Fibroblast of villous mesenchyme (primary cell): Measurements from ENCODE around the gene MICAL2. TPM values are rescaled to one million over a fixed set of nuclear protein-coding genes. Genes with fewer than 3 reads are reported as not detected.

Experiments used
- DNase-seq: peaks from one replicate; pipeline ENCODE4 v3.0.0-alpha.2; 2010; ENCODE audit warnings: low read depth
- H3K4me3 ChIP-seq: 2 replicates; pipeline ENCODE4 v1.5.1; 2011; ENCODE audit warnings: low read depth, mild to moderate bottlenecking, low read length
- total RNA-seq: library from RNA; depleted of rRNA; stranded (reverse); fragments of >200 nt; gene quantifications from 2 replicates; pipeline ENCODE4 v1.2.3, GENCODE V29; 2012
- TF ChIP-seq, protein P1 (sequence below): IDR thresholded peaks from 2 replicates; pipeline ENCODE4 v1.5.1; 2012; ENCODE audit warnings: low read depth, mild to moderate bottlenecking, low read length; ENCODE audit not compliant: insufficient read depth

MICAL2 gene
- total RNA-seq, 1 donor, result 164 TPM

DNA sequence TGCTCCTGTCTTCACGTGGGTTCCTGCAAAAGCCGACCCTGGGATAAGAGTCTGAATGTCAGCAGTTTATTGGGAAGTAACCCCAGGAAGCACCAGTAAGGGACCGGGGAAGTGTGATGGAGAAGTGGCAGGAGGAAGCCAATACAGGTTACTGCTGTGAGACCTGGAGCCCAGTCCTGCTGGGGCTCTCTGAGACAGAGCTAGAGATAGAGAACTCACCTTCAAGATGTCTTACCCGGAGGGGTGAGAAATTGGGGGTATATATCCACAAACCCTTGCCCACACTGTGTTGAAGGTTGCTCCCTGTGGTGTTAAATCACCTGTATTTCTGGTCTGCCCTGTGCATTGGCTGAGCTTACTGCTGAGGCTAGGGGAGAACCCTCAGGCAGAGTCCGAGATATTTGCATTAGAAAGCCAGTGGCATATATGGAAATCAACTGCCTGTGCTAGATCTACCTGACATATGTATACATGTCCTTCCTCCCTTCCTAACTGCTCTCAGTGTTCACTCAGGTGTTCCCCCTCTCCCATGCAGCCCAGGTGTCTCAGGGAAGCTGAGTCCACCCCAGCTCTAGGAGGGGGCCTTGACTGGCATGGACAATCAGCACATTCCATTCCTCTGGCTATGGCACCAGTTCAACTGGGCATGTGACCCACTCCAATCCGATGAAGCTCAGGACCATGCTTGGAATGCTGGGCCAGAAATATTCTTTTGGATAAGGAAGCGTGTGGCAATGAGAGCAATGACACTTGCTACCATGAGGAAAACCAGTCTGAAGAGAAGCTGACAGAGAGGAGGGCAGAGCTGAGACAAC is 6.8 kb upstream of the MICAL2 start:
- TF ChIP-seq, protein P1, sequence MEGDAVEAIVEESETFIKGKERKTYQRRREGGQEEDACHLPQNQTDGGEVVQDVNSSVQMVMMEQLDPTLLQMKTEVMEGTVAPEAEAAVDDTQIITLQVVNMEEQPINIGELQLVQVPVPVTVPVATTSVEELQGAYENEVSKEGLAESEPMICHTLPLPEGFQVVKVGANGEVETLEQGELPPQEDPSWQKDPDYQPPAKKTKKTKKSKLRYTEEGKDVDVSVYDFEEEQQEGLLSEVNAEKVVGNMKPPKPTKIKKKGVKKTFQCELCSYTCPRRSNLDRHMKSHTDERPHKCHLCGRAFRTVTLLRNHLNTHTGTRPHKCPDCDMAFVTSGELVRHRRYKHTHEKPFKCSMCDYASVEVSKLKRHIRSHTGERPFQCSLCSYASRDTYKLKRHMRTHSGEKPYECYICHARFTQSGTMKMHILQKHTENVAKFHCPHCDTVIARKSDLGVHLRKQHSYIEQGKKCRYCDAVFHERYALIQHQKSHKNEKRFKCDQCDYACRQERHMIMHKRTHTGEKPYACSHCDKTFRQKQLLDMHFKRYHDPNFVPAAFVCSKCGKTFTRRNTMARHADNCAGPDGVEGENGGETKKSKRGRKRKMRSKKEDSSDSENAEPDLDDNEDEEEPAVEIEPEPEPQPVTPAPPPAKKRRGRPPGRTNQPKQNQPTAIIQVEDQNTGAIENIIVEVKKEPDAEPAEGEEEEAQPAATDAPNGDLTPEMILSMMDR, result no peak
- DNase-seq, result no peak
- no peak overlapping the region for H3K4me3 ChIP-seq

DNA sequence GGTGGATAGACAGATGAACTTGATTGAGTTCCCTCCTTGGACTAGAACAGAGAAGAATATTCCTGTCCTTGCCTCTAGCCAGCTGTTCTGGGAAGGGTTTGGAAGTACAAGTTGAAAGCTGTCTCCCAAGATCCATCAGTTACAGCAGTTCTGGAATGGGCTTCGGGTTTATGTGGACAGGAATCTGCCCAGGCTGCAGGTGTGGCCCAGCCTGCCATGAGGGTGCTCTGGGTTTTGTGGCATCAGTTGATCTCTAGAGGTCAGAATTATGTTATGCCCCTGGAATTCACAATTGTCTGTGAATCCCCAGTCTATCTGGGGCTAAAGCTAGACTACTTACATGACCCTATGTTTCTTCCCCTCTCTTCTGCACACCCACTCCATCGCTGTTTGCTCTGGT is 4.9 kb upstream of the MICAL2 start:
- DNase-seq, result no peak
- TF ChIP-seq, protein P1, result no peak
- H3K4me3 ChIP-seq, result no peak overlapping the region

DNA sequence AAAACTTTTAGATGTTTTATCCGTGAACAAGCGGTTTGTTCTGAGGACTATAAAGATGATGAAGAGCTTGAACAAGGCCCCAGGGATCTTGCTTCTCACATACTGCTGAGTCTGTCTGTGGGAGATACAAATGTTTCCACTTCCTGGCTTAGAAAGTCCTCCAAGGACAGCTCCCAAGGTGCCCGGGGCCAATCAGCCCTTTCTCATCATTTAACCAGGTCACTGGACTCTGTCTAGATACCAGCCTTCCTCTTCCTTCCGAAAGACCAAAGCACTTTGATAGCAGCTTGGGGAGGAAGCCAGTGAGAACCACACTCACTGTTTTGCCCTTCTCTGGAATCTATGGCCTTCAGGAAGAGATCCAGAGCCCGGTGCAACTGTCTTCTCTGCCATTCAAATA is 4.3 kb upstream of the MICAL2 start:
- no peak overlapping the region for H3K4me3 ChIP-seq
- TF ChIP-seq, protein P1, result no peak
- no peak for DNase-seq

DNA sequence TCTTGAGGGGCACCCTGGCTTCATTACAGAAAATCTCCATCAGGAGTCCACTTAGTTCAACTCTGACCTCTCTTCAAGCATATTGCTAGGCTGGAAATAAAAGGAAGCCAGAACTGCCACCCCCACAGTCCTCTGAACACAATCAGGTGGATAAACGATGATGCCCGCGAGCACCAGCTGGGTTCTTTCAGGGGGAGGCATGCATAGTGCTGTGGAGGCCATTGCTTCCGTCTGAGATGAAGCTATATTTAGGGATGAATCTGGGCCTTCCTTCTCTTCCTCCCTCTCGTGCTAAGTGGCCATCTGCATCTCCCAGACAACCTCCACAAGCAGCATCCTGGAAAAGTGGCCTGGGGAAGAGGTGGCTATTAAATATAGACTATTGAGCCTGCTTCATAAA is 3.9 kb upstream of the MICAL2 start:
- TF ChIP-seq, protein P1, result no peak
- DNase-seq, result no peak
- H3K4me3 ChIP-seq, result no peak overlapping the region

DNA sequence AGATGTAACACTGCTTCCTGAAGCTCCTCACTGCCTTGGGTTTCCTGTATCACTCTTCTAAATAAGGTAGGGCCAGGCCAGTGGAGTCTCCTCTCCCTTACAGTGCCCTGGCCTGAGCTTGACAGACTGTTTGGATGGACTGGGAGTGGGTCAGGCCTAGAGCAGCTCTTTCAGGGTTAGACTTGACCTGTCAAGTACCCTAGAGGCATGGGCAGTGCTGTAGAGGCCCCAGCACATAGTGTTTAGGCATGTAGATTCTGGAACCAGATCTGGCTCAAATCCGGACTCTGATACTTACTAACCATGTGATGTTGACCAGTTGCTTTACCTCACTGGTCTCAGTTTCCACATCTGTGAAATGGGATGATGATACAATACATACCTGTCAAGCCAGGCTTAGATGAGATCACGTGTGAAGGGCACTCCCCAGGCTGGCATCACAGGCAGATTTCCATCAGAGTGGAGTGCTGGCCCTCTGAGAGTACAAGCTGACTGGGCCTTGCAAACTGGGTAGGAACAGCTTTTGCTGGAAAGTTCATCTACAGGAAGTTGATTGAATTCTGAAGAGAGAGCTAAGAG is 1.4 kb upstream of the MICAL2 start:
- H3K4me3 ChIP-seq, result no peak overlapping the region
- DNase-seq, result no peak
- TF ChIP-seq, protein P1, result no peak

DNA sequence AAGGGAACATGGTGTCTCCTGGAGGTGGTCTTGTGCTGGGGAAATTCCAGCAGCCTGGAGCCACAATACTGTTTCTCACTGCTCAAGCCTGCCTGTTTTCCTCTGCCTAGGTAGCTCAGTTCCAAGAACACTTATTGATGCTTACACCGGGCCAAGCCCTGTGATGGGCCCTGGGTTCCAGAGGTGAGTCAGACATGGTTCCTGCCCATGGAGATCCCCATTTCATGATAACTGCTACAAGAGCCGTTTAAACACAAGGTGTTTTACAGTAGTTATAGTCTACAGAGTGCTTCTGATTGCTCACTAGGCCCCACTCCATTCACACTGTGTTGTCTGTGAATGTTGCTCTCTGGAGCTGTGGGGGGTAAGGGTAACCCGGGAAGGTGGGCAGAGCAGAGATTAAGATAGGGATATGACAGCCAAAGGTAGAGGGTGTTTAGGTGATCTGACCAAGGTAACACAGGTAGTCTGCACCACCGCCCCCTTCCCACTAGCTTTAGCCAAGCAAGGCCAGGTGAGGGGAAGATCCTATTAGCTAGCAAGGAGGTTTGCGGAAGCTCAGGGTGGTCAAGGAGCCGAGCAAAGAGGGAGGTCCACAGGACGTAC is 696 bp upstream of the MICAL2 start:
- TF ChIP-seq, protein P1, result no peak
- peak overlapping the region; percentile 63 for H3K4me3 ChIP-seq
- DNase-seq, result no peak
